DMS153 treated with DMSO at 0.1 percent for 48 hours (cell line): ENCODE results near the gene PPP6R3.

ENCODE experiments used
- DNase-seq: peaks from one replicate; lab custom pipeline; 2025; ENCODE audit not compliant: unreplicated experiment; lab: John Stamatoyannopoulos, UW

PPP6R3 gene, protein sequence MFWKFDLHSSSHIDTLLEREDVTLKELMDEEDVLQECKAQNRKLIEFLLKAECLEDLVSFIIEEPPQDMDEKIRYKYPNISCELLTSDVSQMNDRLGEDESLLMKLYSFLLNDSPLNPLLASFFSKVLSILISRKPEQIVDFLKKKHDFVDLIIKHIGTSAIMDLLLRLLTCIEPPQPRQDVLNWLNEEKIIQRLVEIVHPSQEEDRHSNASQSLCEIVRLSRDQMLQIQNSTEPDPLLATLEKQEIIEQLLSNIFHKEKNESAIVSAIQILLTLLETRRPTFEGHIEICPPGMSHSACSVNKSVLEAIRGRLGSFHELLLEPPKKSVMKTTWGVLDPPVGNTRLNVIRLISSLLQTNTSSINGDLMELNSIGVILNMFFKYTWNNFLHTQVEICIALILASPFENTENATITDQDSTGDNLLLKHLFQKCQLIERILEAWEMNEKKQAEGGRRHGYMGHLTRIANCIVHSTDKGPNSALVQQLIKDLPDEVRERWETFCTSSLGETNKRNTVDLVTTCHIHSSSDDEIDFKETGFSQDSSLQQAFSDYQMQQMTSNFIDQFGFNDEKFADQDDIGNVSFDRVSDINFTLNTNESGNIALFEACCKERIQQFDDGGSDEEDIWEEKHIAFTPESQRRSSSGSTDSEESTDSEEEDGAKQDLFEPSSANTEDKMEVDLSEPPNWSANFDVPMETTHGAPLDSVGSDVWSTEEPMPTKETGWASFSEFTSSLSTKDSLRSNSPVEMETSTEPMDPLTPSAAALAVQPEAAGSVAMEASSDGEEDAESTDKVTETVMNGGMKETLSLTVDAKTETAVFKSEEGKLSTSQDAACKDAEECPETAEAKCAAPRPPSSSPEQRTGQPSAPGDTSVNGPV

DNA sequence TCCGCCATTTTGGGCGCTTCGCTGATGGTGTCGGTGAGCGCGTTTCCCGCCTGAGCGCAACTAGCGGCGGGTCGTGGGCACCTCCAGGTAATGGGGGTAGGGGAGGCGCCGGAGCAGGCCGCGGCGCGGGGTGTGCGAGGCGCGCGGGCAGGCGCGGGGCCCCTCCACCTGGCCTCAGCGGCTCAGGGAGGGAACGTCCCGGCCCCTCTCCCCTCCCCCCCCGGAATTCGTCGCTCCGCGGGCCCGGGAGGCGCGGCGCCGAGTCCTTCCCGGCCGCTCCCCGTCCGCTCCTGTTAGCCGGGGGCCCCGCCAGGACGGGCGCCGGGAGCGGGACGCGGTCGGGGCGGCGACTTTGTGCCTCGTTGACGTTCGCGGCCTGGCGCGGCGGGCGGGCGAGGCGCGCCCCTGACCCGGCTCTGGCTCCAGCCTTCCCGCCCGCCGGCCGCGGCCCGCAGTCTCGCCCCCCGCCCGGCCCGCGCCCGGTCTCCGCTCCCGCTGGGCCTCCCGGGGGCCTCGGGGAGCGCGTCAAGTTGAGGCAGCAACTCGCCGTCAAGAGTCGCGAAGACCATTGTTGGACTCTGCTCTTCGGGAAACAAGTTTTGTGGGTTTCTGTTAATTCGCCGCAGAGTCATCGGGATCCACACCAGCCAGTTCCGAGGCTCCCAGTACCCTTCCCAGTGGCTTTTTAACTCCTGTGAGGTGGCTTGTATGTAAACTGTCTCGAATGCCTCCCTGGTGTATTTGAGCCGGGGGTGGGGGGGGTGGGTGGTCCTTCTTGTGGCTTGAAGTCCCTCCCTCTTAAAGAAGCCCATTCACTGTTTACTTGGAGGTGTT is at the start of gene PPP6R3:
Gene PPP6R3 (plus strand): TSS at position 12 of the 834 bp plus-strand sequence. CDS start 76,913 bp downstream, outside the sequence.
- DNase-seq, result no peak

DNA sequence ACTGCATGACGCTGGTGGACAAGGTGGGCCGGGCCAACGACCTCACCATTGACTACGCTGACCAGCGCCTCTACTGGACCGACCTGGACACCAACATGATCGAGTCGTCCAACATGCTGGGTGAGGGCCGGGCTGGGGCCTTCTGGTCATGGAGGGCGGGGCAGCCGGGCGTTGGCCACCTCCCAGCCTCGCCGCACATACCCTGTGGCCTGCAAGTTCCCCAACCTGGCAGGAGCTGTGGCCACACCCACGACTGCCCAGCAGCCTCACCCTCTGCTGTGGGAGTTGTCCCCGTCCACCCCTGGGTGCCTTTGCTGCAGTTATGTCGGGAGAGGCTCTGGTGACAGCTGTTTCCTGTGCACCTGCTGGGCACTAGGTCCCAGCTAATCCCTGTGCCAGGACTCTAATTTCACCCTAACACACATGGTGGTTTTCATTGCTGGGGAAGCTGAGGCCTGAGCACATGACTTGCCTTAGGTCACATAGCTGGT is 49.0 kb upstream of the PPP6R3 start:
- DNase-seq, result no peak

DNA sequence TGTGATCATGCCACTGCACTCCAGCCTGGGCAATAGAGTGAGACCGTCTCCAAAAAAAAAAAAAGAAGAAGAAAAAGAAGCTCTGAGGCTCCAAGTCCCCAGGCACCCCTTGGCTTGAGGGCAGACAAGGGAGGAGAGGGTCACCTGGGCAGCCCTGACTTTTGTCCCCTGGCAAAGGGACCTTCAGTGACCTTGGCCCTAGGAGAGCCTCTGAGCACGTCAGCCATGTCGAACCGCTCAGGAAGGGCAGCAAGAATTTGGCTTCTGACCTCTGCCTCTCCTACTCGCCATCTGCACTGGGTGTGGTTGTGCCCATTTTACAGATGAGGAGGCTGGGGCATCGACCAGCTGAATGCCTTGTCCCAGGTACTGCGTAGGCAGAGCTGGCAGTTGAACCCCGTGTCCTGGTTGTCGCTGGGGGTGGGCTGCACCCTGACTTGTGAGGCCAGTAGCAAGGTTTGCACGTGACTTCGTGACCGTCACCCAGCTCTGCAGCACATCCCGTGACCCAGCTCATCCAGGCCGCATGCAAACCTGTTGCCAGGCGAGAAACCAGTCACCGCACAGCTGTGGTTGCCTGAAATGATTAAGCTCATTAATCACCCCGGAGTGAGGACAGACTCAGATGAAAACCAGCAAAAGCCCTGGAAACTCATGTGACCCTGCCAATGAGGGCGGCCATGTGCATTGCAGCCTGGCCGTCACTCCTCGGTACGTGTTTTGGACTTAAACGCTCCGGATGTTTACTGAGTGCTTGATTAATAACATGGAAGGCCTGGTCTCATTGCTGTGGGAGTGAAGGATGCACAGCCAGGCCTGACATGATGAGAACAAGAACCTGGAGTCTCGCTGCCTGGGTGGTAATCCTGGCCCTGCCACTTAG is 47.7 kb upstream of the PPP6R3 start:
- no peak for DNase-seq

- no peak for DNase-seq
Observed at GRCh38 chr11:68413591-68413999, 47.0 kb upstream of the PPP6R3 start.

- no peak for DNase-seq
Observed at GRCh38 chr11:68414496-68415221, 45.9 kb upstream of the PPP6R3 start.

- no peak for DNase-seq
Observed at GRCh38 chr11:68416070-68416578, 44.4 kb upstream of the PPP6R3 start.

- no peak for DNase-seq
Observed at GRCh38 chr11:68418648-68419047, 41.9 kb upstream of the PPP6R3 start.

GRCh38 chr11:68420171-68420570 is 40.4 kb upstream of the PPP6R3 start:
- DNase-seq, result no peak

GRCh38 chr11:68423481-68423880 is 37.1 kb upstream of the PPP6R3 start:
- no peak for DNase-seq

- DNase-seq, result no peak
Observed at GRCh38 chr11:68424101-68424632, 36.4 kb upstream of the PPP6R3 start.

GRCh38 chr11:68424981-68425865 is 35.3 kb upstream of the PPP6R3 start:
- no peak for DNase-seq

GRCh38 chr11:68425866-68426380 is 34.6 kb upstream of the PPP6R3 start:
- no peak for DNase-seq

GRCh38 chr11:68429661-68430060 is 30.9 kb upstream of the PPP6R3 start:
- no peak for DNase-seq

DNA sequence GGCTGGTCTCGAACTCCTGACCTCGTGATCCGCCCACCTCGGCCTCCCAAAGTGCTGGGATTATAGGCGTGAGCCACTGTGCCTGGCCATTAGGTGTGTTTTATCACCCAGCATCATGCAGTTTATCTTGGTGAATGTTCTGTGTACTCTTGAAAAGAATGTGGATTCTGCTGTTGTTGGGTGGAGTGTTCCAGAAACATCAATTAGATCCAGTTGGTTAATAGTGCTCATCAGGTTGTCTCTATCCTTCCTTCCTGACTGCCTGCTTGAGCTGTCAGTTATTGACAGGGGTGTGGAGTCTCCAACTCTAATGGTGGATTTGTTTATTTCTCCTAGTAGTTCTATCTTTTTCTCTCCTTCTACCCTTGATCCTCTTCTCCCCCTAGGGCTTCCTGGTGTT is 30.2 kb upstream of the PPP6R3 start:
- DNase-seq, result no peak

- DNase-seq, result no peak
Observed at GRCh38 chr11:68430801-68431200, 29.8 kb upstream of the PPP6R3 start.

DNA sequence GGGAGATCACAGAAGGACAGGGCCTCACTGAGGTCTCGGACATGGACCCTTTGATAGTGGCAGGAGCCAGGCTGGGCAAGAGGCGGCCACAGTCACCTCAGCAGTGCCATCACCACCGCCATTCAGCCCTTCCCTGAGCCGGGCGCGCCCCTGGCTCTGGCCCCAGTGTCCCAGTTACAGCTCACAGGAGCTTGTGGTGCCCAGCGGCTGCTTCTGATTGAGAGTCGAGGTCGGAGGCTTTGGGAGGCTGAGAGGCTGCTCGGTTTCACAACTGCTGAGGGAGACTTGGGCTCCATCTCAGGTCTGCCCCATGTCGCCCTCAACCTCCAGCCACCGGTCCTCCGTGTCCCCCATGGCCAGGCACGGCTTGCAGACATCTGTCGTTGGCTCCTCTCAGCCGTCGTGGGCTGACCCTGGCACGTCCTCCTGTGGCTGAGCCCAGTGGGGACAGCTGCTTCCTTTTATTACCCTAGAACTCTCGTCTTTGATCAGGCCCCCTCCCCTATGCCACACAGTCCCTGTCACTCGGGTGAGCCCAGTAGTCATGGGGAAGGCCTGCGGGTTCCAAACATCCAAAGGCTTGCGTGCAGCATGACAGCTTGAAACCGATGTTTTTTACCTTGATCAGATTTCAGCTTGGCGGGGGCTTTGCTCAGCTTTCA is 28.4 kb upstream of the PPP6R3 start:
- no peak for DNase-seq

- DNase-seq, result no peak
Observed at GRCh38 chr11:68432874-68433273, 27.7 kb upstream of the PPP6R3 start.
